Neuronal stem cell (in vitro differentiated cells): ENCODE results near the gene CSF3R.

Experiments used
- DNase-seq: peaks from one replicate; pipeline ENCODE4 v3.0.0-alpha.2; 2013; ENCODE audit warnings: low spot score
- H2AFZ ChIP-seq: one replicate; pipeline ENCODE4 v1.6.1; 2013; ENCODE audit warnings: mild to moderate bottlenecking, low read length, inconsistent platforms
- H2AK5ac ChIP-seq: 2 replicates; pipeline ENCODE4 v1.6.1; 2013; ENCODE audit warnings: low read depth, mild to moderate bottlenecking, inconsistent platforms, low read length, moderate library complexity, mixed read lengths
- H2BK120ac ChIP-seq: 2 replicates; pipeline ENCODE4 v1.6.1; 2013; ENCODE audit warnings: low read depth, mild to moderate bottlenecking, inconsistent platforms, low read length, moderate library complexity, mixed read lengths
- H2BK12ac ChIP-seq: one replicate; pipeline ENCODE4 v1.6.1; 2013; ENCODE audit warnings: low read length, inconsistent platforms
- H2BK15ac ChIP-seq: 2 replicates; pipeline ENCODE4 v1.6.1; 2013; ENCODE audit warnings: mild to moderate bottlenecking, low read length, inconsistent platforms, mixed read lengths
- H2BK5ac ChIP-seq: one replicate; pipeline ENCODE4 v1.6.1; 2013; ENCODE audit warnings: inconsistent platforms, mild to moderate bottlenecking, low read length, moderate library complexity
- H3K14ac ChIP-seq: one replicate; pipeline ENCODE4 v1.6.1; 2013; ENCODE audit warnings: low read length, inconsistent platforms
- H3K18ac ChIP-seq: 2 replicates; pipeline ENCODE4 v1.6.1; 2013; ENCODE audit warnings: low read length, inconsistent platforms
- H3K23ac ChIP-seq: 2 replicates; pipeline ENCODE4 v1.6.1; 2013; ENCODE audit warnings: low read depth, mild to moderate bottlenecking, mixed read lengths, low read length, inconsistent platforms; ENCODE audit not compliant: poor library complexity
- H3K27ac ChIP-seq: replicated peaks from 3 replicates; pipeline ENCODE4 v1.5.1; 2013; ENCODE audit warnings: low read length, inconsistent platforms
- H3K27me3 ChIP-seq, 3 experiments: 2 replicates each; pipeline ENCODE4 v1.6.1; 2013; ENCODE audit warnings: low read length in 3 of 3, mild to moderate bottlenecking in 2 of 3, inconsistent platforms in 1 of 3, low read depth in 1 of 3, mixed read lengths in 1 of 3, moderate library complexity in 1 of 3; ENCODE audit not compliant: control insufficient read depth in 3 of 3, insufficient read depth in 3 of 3
- H3K36me3 ChIP-seq, 2 donors: replicated peaks in 1 of 2; 2 replicates each; pipeline ENCODE4 v1.6.1; 2013; ENCODE audit warnings: low read length in 2 of 2; ENCODE audit not compliant: control insufficient read depth in 2 of 2, insufficient read depth in 2 of 2
- H3K4ac ChIP-seq: 2 replicates; pipeline ENCODE4 v1.6.1; 2013; ENCODE audit warnings: inconsistent platforms, mild to moderate bottlenecking, low read length, moderate library complexity
- H3K4me1 ChIP-seq, 2 donors: 1 replicate in 1 of 2; 2 replicates in 1 of 2; pipeline ENCODE4 v1.6.1; 2013; ENCODE audit warnings: low read length in 2 of 2, low read depth in 1 of 2; ENCODE audit not compliant: control insufficient read depth in 2 of 2, insufficient read depth in 1 of 2
- H3K4me2 ChIP-seq: one replicate; pipeline ENCODE4 v1.6.1; 2013; ENCODE audit warnings: mild to moderate bottlenecking, low read length, inconsistent platforms; ENCODE audit not compliant: insufficient read depth, poor library complexity, severe bottlenecking
- H3K4me3 ChIP-seq, 2 donors: 2 replicates each; pipeline ENCODE4 v1.5.1; 2013; ENCODE audit warnings: low read length in 2 of 2, mild to moderate bottlenecking in 2 of 2, inconsistent platforms in 1 of 2, moderate library complexity in 1 of 2
- H3K79me1 ChIP-seq: one replicate; pipeline ENCODE4 v1.6.1; 2013; ENCODE audit warnings: low read depth, mild to moderate bottlenecking, inconsistent platforms, low read length, moderate library complexity
- H3K9ac ChIP-seq: one replicate; pipeline ENCODE4 v1.6.1; 2013; ENCODE audit warnings: mild to moderate bottlenecking, low read depth, low read length, inconsistent platforms; ENCODE audit not compliant: poor library complexity
- H3K9me3 ChIP-seq, 2 donors: replicated peaks in 1 of 2; 2 replicates each; pipeline versions ENCODE3 to v1.6.1; 2013; ENCODE audit warnings: low read length in 2 of 2, mild to moderate bottlenecking in 2 of 2, inconsistent platforms in 1 of 2, low read depth in 1 of 2, mixed read lengths in 1 of 2, moderate library complexity in 1 of 2; ENCODE audit not compliant: control insufficient read depth in 2 of 2, insufficient read depth in 1 of 2
- H4K8ac ChIP-seq: one replicate; pipeline ENCODE4 v1.6.1; 2013; ENCODE audit warnings: low read depth, mild to moderate bottlenecking, inconsistent platforms, low read length, moderate library complexity
- H4K91ac ChIP-seq: one replicate; pipeline ENCODE4 v1.6.1; 2013; ENCODE audit warnings: low read length, low read depth, mild to moderate bottlenecking, inconsistent platforms; ENCODE audit not compliant: poor library complexity
- WGBS, 2 donors: extraction: QIAGEN DNeasy Blood & Tissue Kit; methylation state at CpG; one replicate each; pipeline ENCODE4 v1.1.7; 2013; ENCODE audit warnings: missing lambda C conversion rate in 2 of 2, mixed read lengths in 1 of 2; ENCODE audit not compliant: insufficient read length in 2 of 2, insufficient replicate concordance in 1 of 2; ENCODE audit errors: extremely low coverage in 2 of 2; 5-methylcytosine and 5-hydroxymethylcytosine counted together

The CSF3R gene

DNA sequence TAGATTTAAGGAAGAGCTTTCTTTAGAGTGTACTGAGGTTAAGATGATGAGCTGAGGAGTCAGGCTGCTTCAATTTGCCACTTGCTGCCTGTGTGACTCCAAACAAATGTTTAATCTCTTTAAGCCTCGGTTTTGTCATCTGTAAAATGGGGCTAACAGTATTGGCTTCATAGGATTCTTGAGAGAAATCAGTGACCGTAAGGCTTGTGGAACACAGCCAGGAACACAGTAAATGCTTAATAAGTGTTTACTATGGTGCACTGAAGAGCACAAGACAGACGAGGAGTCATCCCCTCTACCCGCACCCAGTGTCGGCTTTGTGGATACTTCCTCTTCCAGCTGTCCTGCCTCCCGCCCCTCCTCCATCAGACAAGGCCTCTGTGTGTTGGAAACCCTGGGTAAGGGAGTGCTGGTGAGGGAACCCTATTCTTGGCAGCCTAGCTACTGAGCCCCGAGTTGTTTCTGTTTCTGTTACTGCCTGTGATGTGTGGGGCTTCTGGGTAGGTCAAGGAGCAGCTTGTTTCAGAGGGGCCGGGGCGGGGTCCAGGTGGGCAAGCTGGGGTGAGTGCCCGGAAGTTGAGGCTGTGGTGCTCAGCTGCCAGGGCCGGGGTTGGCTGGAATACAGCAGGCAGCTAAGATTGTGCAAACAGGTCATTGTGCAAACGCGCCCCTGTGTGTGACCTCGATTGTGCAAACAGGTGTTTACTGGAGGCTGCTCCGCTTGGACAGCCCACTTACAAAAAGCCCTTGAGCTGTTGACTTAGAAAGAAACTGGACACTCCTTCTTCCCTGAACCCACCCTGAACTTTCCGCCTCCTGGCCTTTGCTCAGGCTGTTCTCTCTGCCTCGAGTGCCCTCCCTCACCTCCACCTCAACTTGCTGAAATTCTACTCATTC, 4.0 kb upstream of the CSF3R start:
- Histone ChIP-seq H2BK120ac (no peak overlapping the region), H2BK12ac (no peak overlapping the region), H3K79me1 (no peaks in the 10 kb centered on the region), H2BK5ac (no peak overlapping the region), H2AK5ac (peak overlapping the region; percentile 57), H3K4me1 (peaks cover 4 to 13% of the 10 kb centered on the region in 2 donors), H3K27ac (no peak overlapping the region), H3K23ac (no peak overlapping the region), H3K27me3 (peaks cover 0 to 10% (median 0%) of the 10 kb centered on the region in 3 experiments), H2AFZ (no peak overlapping the region), H3K18ac (peak overlapping the region; percentile 74), H3K36me3 (no peaks in the 10 kb centered on the region), H3K4me3 (no peak overlapping the region), H2BK15ac (no peak overlapping the region), H3K4ac (no peak overlapping the region), H3K9ac (no peak overlapping the region), H3K4me2 (no peak overlapping the region), H4K8ac (no peak overlapping the region), H3K14ac (no peak overlapping the region), H4K91ac (no peak overlapping the region), H3K9me3 (no peaks in the 10 kb centered on the region)
- no CpG with 5 or more reads among the region's 17 CpGs for WGBS, 2 donors
- DNase-seq, result no peak

DNA sequence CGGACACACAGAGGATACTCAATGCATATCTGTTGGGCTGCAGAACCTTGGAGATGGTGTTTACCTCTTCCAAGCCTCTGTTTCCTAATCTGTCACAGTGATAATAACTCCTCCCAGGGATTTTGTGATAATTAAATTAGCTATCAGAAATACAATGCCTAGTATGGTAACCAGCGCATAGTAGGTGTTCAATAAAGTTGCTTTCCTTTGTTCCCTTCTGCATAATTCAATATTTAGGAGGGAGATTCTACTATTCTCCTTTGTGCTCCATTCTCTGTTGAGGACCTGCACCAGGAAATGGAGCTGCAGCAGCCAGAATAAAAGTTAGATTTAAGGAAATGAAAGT, 3.4 kb upstream of the CSF3R start:
- Histone ChIP-seq H3K36me3 (no peaks in the 10 kb centered on the region), H3K4me2 (no peak overlapping the region), H3K4me1 (peaks cover 5 to 14% of the 10 kb centered on the region in 2 donors), H3K4ac (no peak overlapping the region), H3K23ac (no peak overlapping the region), H3K9me3 (no peaks in the 10 kb centered on the region), H3K27me3 (peaks cover 0 to 11% (median 0%) of the 10 kb centered on the region in 3 experiments), H3K18ac (no peak overlapping the region), H3K79me1 (no peaks in the 10 kb centered on the region), H4K91ac (no peak overlapping the region), H2BK120ac (no peak overlapping the region), H3K9ac (no peak overlapping the region), H2BK5ac (no peak overlapping the region), H4K8ac (no peak overlapping the region), H2BK15ac (no peak overlapping the region), H2BK12ac (no peak overlapping the region), H3K27ac (no peak overlapping the region), H2AK5ac (no peak overlapping the region), H3K14ac (no peak overlapping the region), H3K4me3 (no peak overlapping the region), H2AFZ (no peak overlapping the region)
- DNase-seq, result no peak
- WGBS, 2 donors, result no CpG with 5 or more reads among the region's 2 CpGs

DNA sequence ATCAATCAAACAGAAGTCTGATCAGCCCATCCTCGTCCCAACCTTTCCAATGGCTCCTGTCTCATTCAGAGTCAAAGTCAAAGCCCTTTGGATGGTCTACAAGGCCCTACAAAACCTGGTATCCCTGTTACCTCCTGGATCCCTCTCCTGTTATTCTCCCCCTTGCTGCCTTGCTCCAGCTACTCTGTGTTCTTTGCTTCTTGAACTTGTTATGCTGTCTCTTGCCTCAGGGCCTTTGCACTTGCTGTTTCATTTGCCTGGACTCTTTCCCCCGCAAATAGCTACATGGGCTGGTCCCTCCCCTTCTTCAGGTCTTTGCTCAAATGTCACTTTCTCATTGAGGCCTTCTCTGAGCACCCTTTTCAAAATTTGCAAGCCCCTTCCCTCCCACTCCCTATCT, 1.4 kb upstream of the CSF3R start:
- Histone ChIP-seq H3K9me3 (no peaks in the 10 kb centered on the region), H3K4me2 (no peak overlapping the region), H3K18ac (no peak overlapping the region), H3K9ac (no peak overlapping the region), H3K23ac (no peak overlapping the region), H3K14ac (no peak overlapping the region), H4K91ac (no peak overlapping the region), H2BK5ac (no peak overlapping the region), H3K36me3 (no peaks in the 10 kb centered on the region), H3K4ac (no peak overlapping the region), H3K4me1 (peaks cover 5 to 14% of the 10 kb centered on the region in 2 donors), H2BK15ac (no peak overlapping the region), H4K8ac (no peak overlapping the region), H2BK12ac (no peak overlapping the region), H3K27me3 (peaks cover 0 to 24% (median 0%) of the 10 kb centered on the region in 3 experiments), H3K4me3 (no peak overlapping the region), H2AK5ac (no peak overlapping the region), H3K27ac (no peak overlapping the region), H3K79me1 (no peaks in the 10 kb centered on the region), H2AFZ (no peak overlapping the region), H2BK120ac (no peak overlapping the region)
- DNase-seq, result no peak
- WGBS, 2 donors, result no CpG with 5 or more reads among the region's 2 CpGs

DNA sequence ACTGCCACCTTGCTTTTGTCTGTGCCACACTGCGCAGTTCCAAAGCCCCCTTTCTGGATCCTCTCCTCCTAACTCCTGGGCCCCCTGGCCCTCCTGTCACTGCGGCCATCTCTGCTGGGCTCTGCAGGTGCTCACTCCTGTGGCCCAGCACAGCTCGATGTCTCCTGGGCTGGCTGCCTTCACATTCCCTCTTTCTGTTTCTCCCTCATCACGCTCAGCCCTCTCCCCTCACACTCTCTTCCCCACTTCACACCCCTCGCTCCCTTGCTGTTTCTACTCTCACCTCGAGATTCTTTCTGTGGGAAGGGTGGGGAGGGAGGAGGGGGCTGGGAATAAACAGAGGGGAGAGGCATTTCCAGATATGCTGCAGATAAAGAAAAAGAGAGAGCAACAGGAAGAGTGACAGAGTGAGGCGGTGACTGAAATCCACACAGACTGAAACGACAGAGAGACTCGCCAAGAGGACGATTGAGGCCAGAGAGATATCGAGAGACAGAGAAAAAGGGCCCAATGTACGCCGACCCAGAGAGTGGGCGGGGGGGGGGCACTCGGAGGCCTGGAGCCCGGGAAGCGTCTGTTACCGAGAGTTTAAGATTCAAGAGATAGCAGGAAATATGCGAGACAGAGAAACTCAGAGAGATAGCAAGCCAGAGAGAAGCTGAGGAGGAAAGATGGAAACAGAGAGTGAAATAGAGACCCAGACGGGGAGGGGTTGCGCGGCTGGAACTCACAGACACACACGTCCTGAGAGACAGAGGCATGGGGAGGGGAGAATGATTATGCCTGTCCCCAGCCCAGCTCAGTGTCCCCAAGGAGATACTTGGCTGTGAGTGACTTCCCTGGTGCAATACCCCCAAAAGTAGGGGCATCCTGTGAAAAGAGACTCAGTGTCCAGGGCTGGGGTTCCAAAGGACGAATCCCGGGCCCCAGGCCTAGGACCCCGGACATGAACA, 666 bp downstream of the CSF3R start:
- H3K23ac ChIP-seq, result peak overlapping the region; percentile 12
- no peak overlapping the region for H3K9ac ChIP-seq
- H4K8ac ChIP-seq, result no peak overlapping the region
- H3K4ac ChIP-seq, result no peak overlapping the region
- H3K27me3 ChIP-seq, result peaks cover 0 to 20% (median 0%) of the 10 kb centered on the region in 3 experiments
- H3K27ac ChIP-seq, result no peak overlapping the region
- no peak overlapping the region for H3K4me2 ChIP-seq
- H3K36me3 ChIP-seq, result no peaks in the 10 kb centered on the region
- H2BK5ac ChIP-seq, result no peak overlapping the region
- peak overlapping the region; percentile 93 for H3K18ac ChIP-seq
- H2BK15ac ChIP-seq, result no peak overlapping the region
- 100% methylated on average over 1 of the region's 26 CpGs; no CpG with 5 or more reads in 1 of the 2 donors for WGBS, 2 donors
- H2BK12ac ChIP-seq, result no peak overlapping the region
- H3K9me3 ChIP-seq, result no peaks in the 10 kb centered on the region
- peak overlapping the region; percentile 57 for H4K91ac ChIP-seq
- H3K4me3 ChIP-seq, result no peak overlapping the region
- H2BK120ac ChIP-seq, result peak overlapping the region; percentile 64
- H3K14ac ChIP-seq, result no peak overlapping the region
- H2AFZ ChIP-seq, result peak overlapping the region; percentile 80
- DNase-seq, result no peak
- no peak overlapping the region for H2AK5ac ChIP-seq
- H3K79me1 ChIP-seq, result no peaks in the 10 kb centered on the region
- H3K4me1 ChIP-seq, result peaks cover 5 to 14% of the 10 kb centered on the region in 2 donors
